Embryonic facial prominence (tissue), 1 donor: Measurements from ENCODE around the gene DHRS13.
"Not testable (repeated sequence)": the region's sequence is repeated elsewhere in the genome, so short reads cannot be mapped to it uniquely, and the experiment has no call there.

Source experiments
- DNase-seq: peaks from one replicate; pipeline ENCODE4 v3.0.0-alpha.2; 2016; ENCODE audit errors: extremely low spot score

DHRS13 gene

GRCh38 chr17:28858801-28859355 lies 44.0 kb downstream of the DHRS13 start:
- DNase-seq: no peak

- DNase-seq: no peak
These were observed 44.7 kb downstream of the DHRS13 start for GRCh38 chr17:28857905-28858800.

GRCh38 chr17:28856028-28856574 lies 46.8 kb downstream of the DHRS13 start:
- DNase-seq: no peak

GRCh38 chr17:28855336-28855679 lies 47.6 kb downstream of the DHRS13 start:
- no peak for DNase-seq

- peak; percentile 88 for DNase-seq
These were observed 48.2 kb downstream of the DHRS13 start, which contains the start of gene ERAL1 for GRCh38 chr17:28854457-28855335. Gene ERAL1 (plus strand): TSS chr17:28855016. CDS start chr17:28855035, 19 bp downstream.

- DNase-seq: no peak
These were observed 49.6 kb downstream of the DHRS13 start for GRCh38 chr17:28853295-28853694.

GRCh38 chr17:28849281-28849680 lies 53.6 kb downstream of the DHRS13 start:
- no peak for DNase-seq

GRCh38 chr17:28848667-28849066 lies 54.2 kb downstream of the DHRS13 start:
- not testable (repeated sequence) for DNase-seq
